HTR-8/SVneo (cell line): ENCODE measurements around the gene CNGB1.
"Not testable (repeated sequence)": the region's sequence is repeated elsewhere in the genome, so short reads cannot be mapped to it uniquely, and the experiment has no call there.

Source experiments
- DNase-seq: peaks from one replicate; pipeline ENCODE4 v3.0.0; 2011; ENCODE audit warnings: low spot score, mixed read lengths; ENCODE audit not compliant: insufficient read length
- FAIRE-seq: peaks from 2 replicates; lab custom pipeline; 2011; peaks lifted over from hg19 to GRCh38; lab: Jason Lieb, UNC

Gene CNGB1

GRCh38 chr16:57970970-57971369 is at the start of gene CNGB1:
Gene CNGB1 (minus strand): TSS chr16:57971128. CDS start chr16:57967286, 3,842 bp downstream.
- DNase-seq (no peak), FAIRE-seq (no peak)

DNA sequence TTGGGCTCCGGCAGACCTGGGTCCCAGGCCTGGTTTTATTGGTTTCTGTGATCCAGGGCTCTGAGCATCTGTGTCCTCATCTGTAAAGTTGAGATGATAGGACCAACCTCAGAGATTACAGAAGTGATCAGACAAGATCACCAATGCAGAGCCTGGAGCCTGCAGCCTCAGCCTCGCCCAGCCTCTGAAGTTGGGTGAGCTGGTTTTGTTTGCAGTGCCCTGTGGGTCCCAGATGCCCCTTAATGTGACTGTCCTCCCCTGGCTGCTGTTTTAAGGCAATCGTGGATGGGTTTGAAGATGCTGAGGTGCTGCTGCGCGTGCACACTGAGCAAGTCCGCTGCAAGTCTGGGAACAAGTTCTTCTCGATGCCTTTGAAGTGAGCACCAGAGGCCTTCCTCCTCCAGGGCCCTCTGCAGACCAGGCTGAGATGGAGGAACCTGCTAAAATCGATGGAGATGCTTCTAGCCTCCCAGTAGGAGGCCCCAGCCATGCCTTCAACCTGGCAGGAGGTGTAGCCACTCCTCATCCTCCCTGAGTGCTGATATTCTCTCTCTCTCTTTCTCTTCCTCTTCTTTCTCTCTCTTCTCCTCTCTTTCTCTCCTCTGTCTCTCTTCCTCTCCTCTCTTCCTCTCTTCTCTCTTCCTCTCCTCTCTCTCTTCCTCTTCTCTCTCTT is 49.1 kb upstream of the CNGB1 start:
- FAIRE-seq (no peak), DNase-seq (no peak)

DNA sequence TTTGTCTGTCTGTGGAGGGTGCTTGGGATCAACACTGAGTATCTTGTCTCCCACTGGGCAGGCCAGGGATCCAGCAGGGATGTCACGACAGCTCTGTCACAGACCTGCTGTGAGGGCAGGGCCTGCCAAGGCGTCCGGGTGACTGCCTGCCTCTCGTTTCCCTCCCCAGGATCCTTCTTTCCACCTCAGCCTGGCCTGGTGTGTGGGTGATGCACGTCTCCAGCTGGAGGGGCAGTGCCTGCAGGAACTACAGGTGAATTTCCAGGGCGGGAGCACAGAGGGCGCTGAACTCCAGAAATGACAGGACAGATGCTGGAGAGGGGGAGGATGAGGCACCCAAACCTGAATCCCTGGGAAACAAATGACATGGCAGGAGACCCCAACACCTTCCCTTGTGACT is 47.9 kb upstream of the CNGB1 start:
- FAIRE-seq (peak; percentile 13), DNase-seq (no peak)

- DNase-seq = no peak
- no peak for FAIRE-seq
Observed at GRCh38 chr16:58016840-58017446, 46.0 kb upstream of the CNGB1 start.

GRCh38 chr16:58013201-58013956 is 42.5 kb upstream of the CNGB1 start:
- peak; percentile 9 for FAIRE-seq

DNA sequence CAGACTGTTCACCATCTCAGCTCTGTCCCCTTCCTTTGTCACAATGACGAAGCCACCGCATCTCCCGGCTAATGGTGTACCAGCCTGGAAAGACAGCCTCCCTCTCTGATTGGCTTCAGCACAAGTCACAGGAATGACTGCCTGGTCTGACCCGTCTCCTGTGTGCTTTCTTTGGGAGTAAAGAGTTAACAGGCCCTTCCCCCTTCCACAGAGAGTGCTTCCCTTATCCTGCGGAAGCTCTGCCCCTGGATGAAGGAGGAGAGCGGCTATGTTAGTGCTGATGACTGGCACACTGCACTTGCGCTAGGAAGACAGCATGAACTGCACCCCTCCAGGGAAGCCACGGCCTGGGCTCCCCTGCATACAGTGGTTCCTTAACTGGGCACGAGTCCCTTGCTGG is 41.6 kb upstream of the CNGB1 start:
- FAIRE-seq (peak; percentile 71), DNase-seq (no peak)

More at GRCh38 chr16:58013201-58013956, 42.5 kb upstream of the CNGB1 start:
- no peak for DNase-seq

DNA sequence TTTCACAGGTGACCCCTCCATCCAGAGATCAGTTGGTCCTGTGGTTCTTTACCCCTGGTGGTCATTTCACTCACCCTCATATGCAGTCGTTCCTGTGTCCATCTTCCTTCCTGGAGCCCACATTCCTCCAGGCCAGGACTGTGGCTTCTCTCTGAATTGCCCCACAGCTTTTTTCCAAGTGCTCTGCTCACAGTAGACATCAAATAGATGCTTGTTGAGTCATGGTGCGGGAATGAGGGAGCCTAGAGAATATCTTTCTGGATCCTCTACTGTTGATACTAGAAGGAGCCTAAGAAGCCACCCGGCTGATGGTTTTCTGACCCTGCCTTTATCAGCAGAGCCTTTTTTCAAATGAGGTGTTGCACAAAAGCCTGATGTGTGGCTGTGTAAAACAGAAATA is 40.7 kb upstream of the CNGB1 start:
- DNase-seq (peak; percentile 69), FAIRE-seq (peak; percentile 98)

- FAIRE-seq (no peak), DNase-seq (no peak)
Observed at GRCh38 chr16:58010886-58011285, 40.0 kb upstream of the CNGB1 start.

DNA sequence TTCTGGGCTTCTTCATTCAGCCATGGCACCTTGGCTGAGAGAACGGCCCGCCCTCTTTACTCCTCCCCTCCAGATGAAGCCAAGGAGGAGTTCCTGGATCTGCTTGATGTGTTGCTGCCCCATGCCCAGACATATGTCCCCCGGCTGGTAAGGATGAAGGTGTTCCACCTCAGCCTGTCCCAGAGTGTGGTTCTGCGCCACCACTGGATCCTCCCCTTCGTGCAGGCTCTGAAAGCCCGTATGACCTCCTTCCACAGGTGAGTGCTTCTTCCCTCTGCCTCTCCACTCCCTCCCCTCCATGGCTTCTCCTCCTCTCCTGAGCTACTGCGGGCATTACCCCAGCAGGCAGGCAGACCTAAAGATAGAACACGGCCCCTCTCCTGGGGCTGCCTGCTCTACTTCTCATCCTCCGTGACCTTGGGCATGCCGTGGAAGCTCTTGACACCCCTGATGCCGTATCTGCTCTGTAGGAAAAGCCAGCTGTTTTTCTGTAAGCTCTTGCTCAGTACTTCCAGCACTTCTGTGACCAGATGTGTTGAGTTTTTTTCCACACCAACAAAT is 39.0 kb upstream of the CNGB1 start:
- DNase-seq (no peak), FAIRE-seq (no peak)

DNA sequence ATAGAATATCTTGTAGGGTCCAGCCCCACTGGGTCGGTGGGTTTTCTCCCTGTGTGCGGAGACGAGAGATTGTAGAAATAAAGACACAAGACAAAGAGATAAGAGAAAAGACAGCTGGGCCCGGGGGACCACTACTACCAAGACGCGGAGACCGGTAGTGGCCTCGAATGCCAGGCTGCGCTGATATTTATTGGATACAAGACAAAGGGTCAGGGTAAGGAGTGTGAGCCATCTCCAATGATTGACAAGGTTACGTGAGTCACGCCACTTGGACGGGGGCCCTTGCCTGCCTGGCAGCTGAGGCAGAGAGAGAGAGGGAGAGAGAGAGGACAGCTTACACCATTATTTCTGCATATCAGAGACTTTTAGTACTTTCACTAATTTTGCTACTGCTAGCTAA is 33.8 kb upstream of the CNGB1 start:
- peak; percentile 82 for FAIRE-seq
- not testable (repeated sequence) for DNase-seq

- FAIRE-seq (no peak), DNase-seq (no peak)
Observed at GRCh38 chr16:58002936-58003335, 32.0 kb upstream of the CNGB1 start.

DNA sequence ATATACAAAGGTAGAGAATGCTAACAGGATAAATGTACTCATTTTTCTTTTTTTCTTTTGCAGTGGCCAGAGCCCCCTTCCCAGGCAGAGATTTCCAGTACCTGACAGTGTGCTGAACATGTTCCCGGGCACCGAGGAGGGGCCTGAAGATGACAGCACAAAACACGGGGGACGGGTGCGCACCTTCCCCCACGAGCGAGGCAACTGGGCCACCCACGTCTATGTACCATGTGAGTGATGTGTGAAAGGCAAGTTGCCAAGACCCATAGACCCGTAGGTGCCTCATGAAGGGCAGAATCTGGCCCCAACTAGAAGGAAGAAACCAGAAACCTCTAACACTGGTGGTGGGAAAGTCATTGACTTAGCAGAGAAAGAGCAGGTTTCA is 31.5 kb upstream of the CNGB1 start:
- DNase-seq (no peak), FAIRE-seq (peak; percentile 26)

- FAIRE-seq (peak; percentile 9), DNase-seq (no peak)
Observed at GRCh38 chr16:58001781-58002415, 31.0 kb upstream of the CNGB1 start.

DNA sequence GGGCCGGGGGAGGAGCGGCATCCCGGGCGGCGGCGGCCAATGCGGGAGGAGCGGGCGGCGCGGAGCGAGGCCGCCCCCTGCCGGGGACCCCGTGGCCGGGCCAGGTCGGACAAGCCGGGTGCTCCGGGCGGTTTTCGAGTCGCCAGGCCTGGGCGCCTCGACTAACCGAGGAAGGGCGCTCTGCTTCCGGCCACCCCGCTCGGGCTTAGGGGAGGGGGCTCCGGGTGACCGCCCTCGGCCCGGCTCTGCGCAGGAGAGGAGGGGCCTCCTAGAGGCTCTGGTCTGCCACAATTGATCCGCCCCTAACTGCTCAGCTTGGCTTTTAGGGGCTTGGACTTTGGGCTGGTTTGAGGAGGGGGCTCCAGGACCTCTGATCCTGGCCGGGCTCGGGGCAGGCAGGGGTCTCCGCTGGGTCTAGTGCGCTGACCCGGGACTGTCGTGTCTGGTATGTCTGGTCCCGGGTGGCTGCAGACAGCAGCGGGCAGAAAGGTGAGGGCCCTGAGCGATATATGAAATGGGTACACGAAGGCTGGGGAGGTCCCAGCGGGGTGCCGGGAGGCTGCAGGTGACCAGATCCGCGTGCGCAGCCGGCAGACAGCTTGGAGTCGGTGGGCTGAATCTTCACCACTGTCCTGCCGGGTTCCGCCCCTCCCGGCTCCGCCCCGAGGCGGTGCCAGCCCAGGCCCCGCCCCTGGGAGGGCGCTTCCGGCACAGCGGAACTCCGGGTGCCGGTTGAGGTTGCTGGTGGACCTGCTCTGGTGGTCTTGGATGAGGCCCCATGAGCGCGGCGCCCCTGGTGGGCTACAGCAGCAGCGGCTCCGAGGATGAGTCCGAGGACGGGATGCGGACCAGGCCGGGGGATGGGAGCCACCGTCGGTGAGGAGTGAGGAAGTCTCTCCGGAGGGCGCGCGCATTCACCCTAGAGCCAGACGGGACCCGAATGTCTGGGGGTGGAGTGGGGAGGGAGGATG is 30.1 kb upstream of the CNGB1 start, which contains the start of gene USB1:
Gene USB1 (plus strand): TSS at position 702 of the 971 bp plus-strand sequence. CDS start 77 bp downstream, at position 779.
- DNase-seq (peak; percentile 97), FAIRE-seq (peak; percentile 98)

DNA sequence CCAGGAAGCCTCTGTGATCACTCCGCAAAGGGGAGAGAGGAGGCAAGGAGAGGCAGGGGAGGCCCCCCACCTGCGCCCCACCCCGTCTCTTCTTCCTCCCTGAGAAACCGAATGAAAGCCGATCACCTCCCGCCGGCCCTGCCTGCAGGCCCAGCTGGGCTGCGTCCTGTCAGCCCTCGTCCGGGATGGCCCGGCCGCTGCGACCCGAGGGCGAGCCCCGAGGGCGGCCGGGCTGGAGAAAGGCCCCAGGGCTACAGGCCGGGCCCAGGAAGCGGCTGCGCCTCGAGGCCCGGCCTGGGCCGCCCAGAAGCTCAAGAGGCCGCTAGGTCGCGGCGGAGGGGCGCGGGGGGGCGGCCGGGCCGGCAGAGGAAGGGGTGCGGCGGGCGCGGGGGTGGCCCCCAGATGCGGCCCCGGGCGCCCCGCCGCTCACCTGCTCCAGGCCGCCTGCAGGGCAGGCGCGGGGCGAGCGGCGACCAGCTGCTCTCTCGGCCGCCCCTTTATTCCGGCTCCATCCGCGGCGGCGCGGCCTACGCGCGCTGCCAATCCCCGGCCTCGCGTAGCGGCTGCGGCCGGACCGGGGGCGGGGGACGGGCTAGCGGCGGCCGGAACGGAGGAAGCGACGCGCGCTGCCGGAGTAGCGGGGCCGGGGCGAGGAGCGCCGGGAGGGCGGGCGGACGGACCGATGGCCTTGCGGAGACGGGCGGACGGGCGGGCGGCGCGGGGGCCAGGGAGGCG is 29.2 kb upstream of the CNGB1 start, which contains the start of gene ZNF319:
Gene ZNF319 (minus strand): TSS at position 702 of the 735 bp plus-strand sequence. CDS start 2,407 bp downstream, outside the sequence.
- no peak for FAIRE-seq
- no peak for DNase-seq

DNA sequence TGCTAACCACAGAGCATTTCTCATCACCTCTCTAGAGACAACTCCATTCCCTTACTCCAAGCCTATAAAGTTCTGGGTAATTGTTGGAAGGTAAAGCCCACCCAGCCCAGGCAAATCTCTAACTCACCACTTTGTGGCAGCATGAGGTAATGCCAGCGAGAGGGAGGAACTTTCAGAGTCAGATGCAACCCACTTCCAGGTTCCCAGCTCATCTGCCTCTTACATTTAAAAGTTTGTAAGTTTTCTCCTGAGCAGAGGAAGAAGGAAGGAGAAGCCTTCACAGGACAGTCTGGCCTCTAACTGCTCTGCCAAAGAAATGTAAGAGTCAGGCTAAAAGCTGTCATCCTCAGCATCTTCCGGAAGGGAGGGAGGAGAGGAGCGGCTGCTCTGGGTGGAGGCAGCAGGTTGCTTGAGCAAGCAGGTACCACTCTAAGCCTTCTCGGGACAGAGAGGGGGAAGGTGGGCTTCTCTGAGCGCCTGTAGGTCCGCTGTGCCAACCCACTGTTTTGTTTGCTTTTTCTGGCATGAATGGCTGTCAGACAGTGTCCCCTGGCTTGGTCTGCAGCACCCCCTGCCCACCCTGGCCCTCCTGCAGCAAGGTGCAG is 28.5 kb upstream of the CNGB1 start:
- DNase-seq (no peak), FAIRE-seq (peak; percentile 80)

DNA sequence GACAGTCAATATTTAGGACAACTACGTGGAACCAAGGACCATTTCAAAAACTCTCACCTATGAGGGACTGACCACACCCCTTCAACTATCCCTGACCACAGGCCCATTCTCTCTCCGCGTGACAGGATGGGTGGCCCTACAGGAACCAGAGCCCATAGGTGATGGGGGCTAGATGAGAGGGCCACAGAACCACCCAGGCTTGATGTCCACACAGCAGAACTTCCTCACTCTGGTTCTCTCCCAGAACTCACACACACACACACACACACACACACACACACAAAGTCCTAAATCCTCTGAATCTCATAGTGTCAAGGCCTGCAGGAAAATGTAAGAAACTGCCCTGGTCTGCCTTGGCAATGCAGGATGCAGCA is 28.1 kb upstream of the CNGB1 start:
- no peak for DNase-seq
- no peak for FAIRE-seq

- no peak for DNase-seq
- no peak for FAIRE-seq
Observed at GRCh38 chr16:57998486-57998885, 27.6 kb upstream of the CNGB1 start.
